Ascending aorta (tissue), 2 donors: ENCODE results near the gene AP1S1. TPM values are rescaled to one million over a fixed set of nuclear protein-coding genes. Genes with fewer than 3 reads are reported as not detected.

Source experiments
- DNase-seq, 2 donors: peaks; one replicate each; pipeline ENCODE4 v3.0.0-alpha.2; 2019; ENCODE audit warnings: low spot score in 2 of 2
- H3K27ac ChIP-seq, 2 donors: fragments of 200-600 bp; sonication (generic); one replicate each; pipeline ENCODE4 v1.5.1; 2016 to 2017; ENCODE audit warnings: mild to moderate bottlenecking in 1 of 2
- H3K27me3 ChIP-seq: fragments of 200-600 bp; sonication (generic); one replicate; pipeline ENCODE4 v1.5.1; 2017
- H3K36me3 ChIP-seq, 2 donors: fragments of 200-600 bp; sonication (generic); one replicate each; pipeline ENCODE4 v1.5.1; 2016
- H3K4me1 ChIP-seq, 2 donors: fragments of 200-600 bp; sonication (generic); one replicate each; pipeline ENCODE4 v1.5.1; 2016 to 2017; ENCODE audit warnings: mild to moderate bottlenecking in 1 of 2
- H3K4me3 ChIP-seq, 2 donors: fragments of 200-600 bp; sonication (generic); one replicate each; pipeline ENCODE4 v1.5.1; 2016 to 2017; ENCODE audit warnings: mild to moderate bottlenecking in 1 of 2
- H3K9me3 ChIP-seq, 2 donors: fragments of 200-600 bp; sonication (generic); one replicate each; pipeline ENCODE4 v1.5.1; 2016
- intact Hi-C: fragments of 100-400 bp; cut with DNase I; formaldehyde crosslinking; loops from one replicate; pipeline ENCODE4 v1.15.1; 2023
- total RNA-seq: library from RNA; depleted of rRNA; stranded (reverse); fragments of >200 nt; gene quantifications from one replicate; pipeline ENCODE4 v1.1.0, GENCODE V29; 2016
- TF ChIP-seq, protein P1 (sequence below), 3 experiments: fragments of 200-600 bp in 2 of 3; fragments of 450-650 bp in 1 of 3; sonication (generic) in 2 of 3; IDR thresholded peaks; one replicate each; pipeline ENCODE4 v1.5.1; 2016 to 2019; ENCODE audit warnings: antibody characterized with exemption in 3 of 3, mild to moderate bottlenecking in 1 of 3, moderate library complexity in 1 of 3

AP1S1 gene
- total RNA-seq, 1 donor from 2014 or later, result 77.4 TPM

DNA sequence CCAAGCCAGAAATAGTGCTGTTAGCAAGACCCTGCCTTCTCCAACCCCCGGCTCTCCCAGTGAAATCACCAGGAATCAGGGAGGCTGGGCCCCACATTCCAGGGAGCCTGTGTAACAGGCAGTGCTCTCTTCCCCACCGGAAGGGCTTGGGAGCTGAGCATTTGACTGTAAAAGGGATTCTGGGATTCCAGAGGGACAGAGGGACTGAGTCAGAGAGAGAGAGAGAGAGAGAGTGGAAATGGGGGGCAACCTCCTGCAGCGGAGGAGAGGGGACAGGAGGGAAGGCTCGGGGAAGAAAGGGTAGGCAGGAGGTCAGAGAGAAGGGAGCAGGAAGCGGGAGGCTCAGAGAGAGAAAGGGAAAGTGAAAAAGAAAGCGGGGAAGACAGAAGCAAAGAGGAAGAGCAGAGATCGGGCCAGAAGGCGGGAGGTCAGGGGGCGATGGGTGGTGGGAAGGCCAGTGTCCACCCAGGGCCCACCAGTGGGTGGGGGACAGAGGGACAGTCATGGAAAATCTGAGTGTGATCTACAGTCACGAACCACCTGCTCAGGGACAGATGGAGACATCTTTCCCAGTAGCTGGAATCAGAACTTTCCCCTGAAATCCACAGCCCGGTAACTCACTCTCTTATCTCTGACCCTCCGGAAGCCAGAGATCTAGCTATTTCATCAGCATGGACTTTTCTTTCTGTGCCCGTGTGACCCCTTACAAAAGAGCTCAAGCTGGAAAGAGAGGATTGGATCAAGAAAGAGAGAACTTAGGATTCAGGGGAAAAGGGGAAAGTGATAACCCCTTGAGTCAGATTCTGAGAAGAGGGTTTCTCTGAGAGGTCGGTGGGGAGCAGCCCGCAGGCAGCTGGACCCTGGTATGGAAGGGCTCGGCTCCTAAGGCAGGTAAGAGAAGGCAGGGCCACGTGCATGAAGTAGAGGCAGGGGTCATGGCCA lies 32.0 kb upstream of the AP1S1 start:
- peaks cover 18 to 75% of the 10 kb centered on the region in 2 donors for H3K4me1 ChIP-seq
- intact Hi-C loops, result loop anchor here (1.0 kb wide), 1 partner anchor 16 kb away; no protein-coding TSS in a partner anchor
- peak overlapping the region; percentile 96 to 98 for H3K27ac ChIP-seq
- H3K36me3 ChIP-seq, result no peaks in the 10 kb centered on the region
- peak overlapping the region; percentile 57 to 63 for H3K4me3 ChIP-seq
- H3K27me3 ChIP-seq, result no peaks in the 10 kb centered on the region
- H3K9me3 ChIP-seq, result no peaks in the 10 kb centered on the region
- DNase-seq, result peak; percentile 90 to 99
- TF ChIP-seq, protein P1, sequence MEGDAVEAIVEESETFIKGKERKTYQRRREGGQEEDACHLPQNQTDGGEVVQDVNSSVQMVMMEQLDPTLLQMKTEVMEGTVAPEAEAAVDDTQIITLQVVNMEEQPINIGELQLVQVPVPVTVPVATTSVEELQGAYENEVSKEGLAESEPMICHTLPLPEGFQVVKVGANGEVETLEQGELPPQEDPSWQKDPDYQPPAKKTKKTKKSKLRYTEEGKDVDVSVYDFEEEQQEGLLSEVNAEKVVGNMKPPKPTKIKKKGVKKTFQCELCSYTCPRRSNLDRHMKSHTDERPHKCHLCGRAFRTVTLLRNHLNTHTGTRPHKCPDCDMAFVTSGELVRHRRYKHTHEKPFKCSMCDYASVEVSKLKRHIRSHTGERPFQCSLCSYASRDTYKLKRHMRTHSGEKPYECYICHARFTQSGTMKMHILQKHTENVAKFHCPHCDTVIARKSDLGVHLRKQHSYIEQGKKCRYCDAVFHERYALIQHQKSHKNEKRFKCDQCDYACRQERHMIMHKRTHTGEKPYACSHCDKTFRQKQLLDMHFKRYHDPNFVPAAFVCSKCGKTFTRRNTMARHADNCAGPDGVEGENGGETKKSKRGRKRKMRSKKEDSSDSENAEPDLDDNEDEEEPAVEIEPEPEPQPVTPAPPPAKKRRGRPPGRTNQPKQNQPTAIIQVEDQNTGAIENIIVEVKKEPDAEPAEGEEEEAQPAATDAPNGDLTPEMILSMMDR (IDR thresholded peaks at IDR 0.05), result no peak

DNA sequence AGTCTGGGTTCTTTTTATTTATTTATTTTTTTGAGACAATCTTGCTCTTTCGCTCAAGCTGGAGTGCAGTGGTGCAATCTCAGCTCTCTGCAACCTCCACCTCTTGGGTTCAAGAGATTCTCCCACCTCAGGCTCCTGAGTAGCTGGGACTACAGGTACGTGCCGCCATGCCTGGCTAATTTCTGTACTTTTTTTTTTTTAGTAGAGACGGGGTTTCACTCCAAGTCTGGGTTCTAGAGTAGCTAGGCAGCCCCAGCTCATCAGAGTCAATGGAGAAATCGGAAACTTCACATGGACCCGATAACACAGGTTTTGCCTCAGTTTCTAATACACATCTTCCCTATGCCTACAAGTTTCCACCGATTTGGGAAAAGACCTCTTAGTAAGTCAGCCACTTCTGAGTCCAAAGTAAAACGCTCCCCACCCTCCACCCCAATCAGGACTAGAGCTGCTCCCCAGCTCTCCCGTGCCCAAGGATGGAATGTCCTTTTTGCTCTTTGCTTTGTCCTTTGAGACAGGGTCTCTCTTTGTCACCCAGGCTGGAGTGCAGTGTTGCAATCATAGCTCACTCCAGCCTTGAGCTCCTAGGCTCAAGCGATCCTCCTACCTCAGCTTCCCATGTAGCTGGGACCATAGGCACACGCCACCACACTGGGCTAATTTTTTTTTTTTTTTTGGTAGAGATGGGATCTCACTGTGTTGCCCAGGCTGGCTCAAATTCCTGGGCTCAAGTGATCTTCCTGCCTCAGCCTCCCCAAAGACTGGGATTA lies 31.2 kb upstream of the AP1S1 start:
- no peaks in the 10 kb centered on the region for H3K9me3 ChIP-seq
- peaks cover 0 to 4% of the 10 kb centered on the region in 2 donors for H3K36me3 ChIP-seq
- peak overlapping the region; percentile 96 to 98 for H3K27ac ChIP-seq
- peaks cover 18 to 71% of the 10 kb centered on the region in 2 donors for H3K4me1 ChIP-seq
- TF ChIP-seq, protein P1 (IDR thresholded peaks at IDR 0.05), result no peak
- peak overlapping the region; percentile 57 to 63 for H3K4me3 ChIP-seq
- H3K27me3 ChIP-seq, result no peaks in the 10 kb centered on the region
- no peak for DNase-seq
- intact Hi-C loops, result no loop called here

GRCh38 chr7:101123703-101124068 lies 30.6 kb upstream of the AP1S1 start:
- Histone ChIP-seq H3K4me3 (no peak overlapping the region), H3K27me3 (no peaks in the 10 kb centered on the region), H3K9me3 (no peaks in the 10 kb centered on the region), H3K36me3 (peaks cover 0 to 9% of the 10 kb centered on the region in 2 donors), H3K27ac (peak overlapping the region; percentile 96 to 98), H3K4me1 (peaks cover 18 to 75% of the 10 kb centered on the region in 2 donors)
- TF ChIP-seq, protein P1 (IDR thresholded peaks at IDR 0.05), result no peak
- intact Hi-C loops, result no loop called here
- no peak for DNase-seq

DNA sequence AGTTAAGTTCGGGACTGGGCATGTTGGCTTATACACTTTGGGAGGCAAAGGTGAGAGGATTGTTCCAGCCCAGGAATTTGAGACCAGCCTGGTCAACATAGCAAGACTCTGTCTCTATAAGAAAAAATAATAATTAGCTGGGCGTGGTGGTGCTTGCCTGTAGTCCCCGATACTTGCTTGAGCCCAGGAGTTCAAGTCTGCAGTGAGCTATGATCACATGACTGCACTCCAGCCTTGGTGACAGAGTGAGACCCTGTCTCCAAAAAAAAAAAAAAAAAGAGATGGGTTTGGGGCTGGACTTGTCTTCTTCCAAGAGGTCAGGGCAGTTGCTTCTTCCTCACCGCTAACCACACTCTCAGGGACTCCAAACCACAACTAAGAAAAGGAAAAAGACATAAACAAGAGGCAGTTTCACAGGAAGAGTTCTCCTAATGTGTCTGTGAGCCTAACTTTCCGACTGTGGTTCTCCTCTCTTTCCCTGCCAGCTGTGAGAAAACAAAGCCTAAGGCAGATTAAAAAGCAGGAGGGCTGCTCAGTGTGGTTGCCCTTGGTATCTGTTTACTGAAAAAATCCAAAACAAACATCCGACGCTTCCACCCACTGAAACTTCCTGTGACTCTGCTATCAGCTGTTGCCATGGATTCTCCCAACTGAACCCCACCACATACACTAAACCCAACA lies 29.8 kb upstream of the AP1S1 start:
- Histone ChIP-seq H3K36me3 (peaks cover 0 to 16% of the 10 kb centered on the region in 2 donors), H3K4me1 (peaks cover 12 to 72% of the 10 kb centered on the region in 2 donors), H3K27me3 (no peaks in the 10 kb centered on the region), H3K4me3 (no peak overlapping the region), H3K9me3 (no peaks in the 10 kb centered on the region), H3K27ac (peak overlapping the region; percentile 96 to 98)
- DNase-seq, result no peak
- intact Hi-C loops, result no loop called here
- TF ChIP-seq, protein P1 (IDR thresholded peaks at IDR 0.05), result no peak

GRCh38 chr7:101125989-101126650 lies 28.2 kb upstream of the AP1S1 start:
- H3K4me1 ChIP-seq, result peaks cover 12 to 71% of the 10 kb centered on the region in 2 donors
- peaks cover 10 to 27% of the 10 kb centered on the region in 2 donors for H3K36me3 ChIP-seq
- H3K27ac ChIP-seq, result peak overlapping the region; percentile 96 to 98
- H3K4me3 ChIP-seq, result peak overlapping the region; percentile 56 to 71
- intact Hi-C loops, result no loop called here
- TF ChIP-seq, protein P1 (IDR thresholded peaks at IDR 0.05), result no peak
- no peaks in the 10 kb centered on the region for H3K9me3 ChIP-seq
- no peaks in the 10 kb centered on the region for H3K27me3 ChIP-seq
- peak in 1 of 2 donors; percentile 84 for DNase-seq
